ENCODE measurements around the gene OR9I1. TPM values are rescaled to one million over a fixed set of nuclear protein-coding genes. Genes with fewer than 3 reads are reported as not detected.
A peak's percentile ranks its signal among the peaks of the same experiment; 100 is the strongest.

Gene OR9I1
- total RNA-seq, 1 donor from 2014 or later, result not detected

DNA sequence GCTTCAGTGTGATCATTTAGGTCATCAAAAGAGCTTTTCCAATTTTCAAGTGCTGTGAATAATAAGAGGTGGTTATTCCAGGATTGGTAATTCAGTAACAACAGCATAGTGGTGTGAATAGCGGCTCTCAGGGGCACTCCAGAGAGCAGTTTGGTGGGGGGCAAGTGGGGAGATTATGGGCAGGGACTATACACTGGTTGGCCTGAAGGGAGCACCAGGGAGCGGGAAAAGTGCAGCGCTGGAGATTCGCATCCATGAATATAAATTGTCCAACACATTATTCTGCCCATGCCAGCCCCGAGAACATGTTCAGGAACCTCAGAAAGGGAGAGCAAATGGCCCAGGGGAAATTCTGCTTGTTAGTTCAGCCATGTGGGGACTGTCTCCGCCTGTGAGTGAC lies 56.7 kb downstream of the OR9I1 start:
- Mint-ChIP-seq H3K27me3 (ENCODE audit: unreplicated experiment) (no peaks in the 10 kb centered on the region), H3K27ac (ENCODE audit: unreplicated experiment) (no peak overlapping the region), H3K4me1 (ENCODE audit: unreplicated experiment) (no peaks in the 10 kb centered on the region), H3K4me3 (ENCODE audit: unreplicated experiment) (no peak overlapping the region), H3K36me3 (ENCODE audit: unreplicated experiment) (no peaks in the 10 kb centered on the region), H3K9me3 (ENCODE audit: unreplicated experiment) (peaks cover 3% of the 10 kb centered on the region)
- no peak for TF ChIP-seq CTCF (IDR thresholded peaks at IDR 0.05)
- DNase-seq (ENCODE audit: extremely low spot score, unreplicated experiment), result no peak

DNA sequence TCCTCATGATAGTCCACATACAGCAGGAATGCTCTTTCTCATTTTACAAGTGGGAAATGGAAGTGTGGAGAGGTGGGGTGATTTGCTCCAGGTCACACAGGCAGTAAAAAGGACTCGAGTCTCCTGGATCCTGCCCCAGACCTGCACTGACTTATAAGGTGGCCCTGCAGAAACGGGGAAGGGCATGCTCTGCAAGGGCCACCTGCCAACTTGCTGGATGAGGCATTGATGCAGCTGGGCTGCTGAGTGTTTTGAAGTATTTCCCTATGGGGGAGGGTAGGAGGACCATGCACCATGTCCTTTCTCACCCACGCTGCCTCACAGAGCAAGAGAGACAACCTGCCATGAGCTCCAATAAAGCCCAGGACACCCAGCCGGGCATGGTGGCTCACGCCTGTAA lies 57.6 kb downstream of the OR9I1 start:
- TF ChIP-seq CTCF (IDR thresholded peaks at IDR 0.05), result no peak
- DNase-seq (ENCODE audit: extremely low spot score, unreplicated experiment), result peak; percentile 49
- Mint-ChIP-seq H3K36me3 (ENCODE audit: unreplicated experiment) (no peaks in the 10 kb centered on the region), H3K4me1 (ENCODE audit: unreplicated experiment) (no peaks in the 10 kb centered on the region), H3K4me3 (ENCODE audit: unreplicated experiment) (no peak overlapping the region), H3K27me3 (ENCODE audit: unreplicated experiment) (no peaks in the 10 kb centered on the region), H3K9me3 (ENCODE audit: unreplicated experiment) (peaks cover 3% of the 10 kb centered on the region), H3K27ac (ENCODE audit: unreplicated experiment) (no peak overlapping the region)

Other genes starting within 250 kb of the OR9I1 start
- not detected in 2 replicates for gene OR9Q1, start 101.6 kb downstream of the OR9I1 start, total RNA-seq
- gene OR6Q1, start 94.6 kb downstream of the OR9I1 start, total RNA-seq, result not detected in 2 replicates
- gene OR9Q2, start 63.5 kb upstream of the OR9I1 start, total RNA-seq, result not detected in 2 replicates
- gene OR1S2, start 78.6 kb upstream of the OR9I1 start, total RNA-seq, result not detected in 2 replicates
- gene OR1S1, start 87.2 kb upstream of the OR9I1 start, total RNA-seq, result not detected in 2 replicates
- not detected in 2 replicates for gene OR10Q1, start 103.4 kb upstream of the OR9I1 start, total RNA-seq
- gene OR10W1, start 142.7 kb upstream of the OR9I1 start, total RNA-seq, result not detected in 2 replicates
- gene OR5B17, start 233.5 kb upstream of the OR9I1 start, total RNA-seq, result not detected in 2 replicates

Measured in osteocyte (in vitro differentiated cells).